GM12801 (cell line): ENCODE results near the gene ANKH.

Experiments used
- TF ChIP-seq, protein P1 (sequence below): IDR thresholded peaks from one replicate; pipeline ENCODE4 v1.5.1; 2011; ENCODE audit warnings: control low read depth; ENCODE audit not compliant: insufficient read length; ENCODE audit errors: extremely low read depth

Gene ANKH

DNA sequence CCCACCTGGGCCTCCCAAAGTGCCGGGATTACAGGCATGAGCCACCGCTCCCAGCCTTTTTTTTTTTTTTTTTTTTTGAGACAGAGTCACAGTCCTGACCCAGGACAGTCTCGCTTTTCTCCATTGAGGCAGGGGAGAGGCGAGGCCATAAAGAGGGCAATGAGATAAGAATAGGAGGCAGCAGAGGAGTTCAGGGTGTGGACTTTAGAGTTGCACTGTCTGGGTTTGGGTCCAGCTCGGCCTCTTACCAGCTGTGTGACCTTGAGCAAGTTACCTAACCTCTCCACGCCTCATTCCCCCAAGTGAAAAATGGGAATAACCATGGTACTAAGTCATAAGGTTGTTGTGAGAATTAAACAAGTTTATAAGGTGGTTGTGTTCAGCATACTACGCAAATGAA lies 24.6 kb upstream of the ANKH start:
- TF ChIP-seq, protein P1, sequence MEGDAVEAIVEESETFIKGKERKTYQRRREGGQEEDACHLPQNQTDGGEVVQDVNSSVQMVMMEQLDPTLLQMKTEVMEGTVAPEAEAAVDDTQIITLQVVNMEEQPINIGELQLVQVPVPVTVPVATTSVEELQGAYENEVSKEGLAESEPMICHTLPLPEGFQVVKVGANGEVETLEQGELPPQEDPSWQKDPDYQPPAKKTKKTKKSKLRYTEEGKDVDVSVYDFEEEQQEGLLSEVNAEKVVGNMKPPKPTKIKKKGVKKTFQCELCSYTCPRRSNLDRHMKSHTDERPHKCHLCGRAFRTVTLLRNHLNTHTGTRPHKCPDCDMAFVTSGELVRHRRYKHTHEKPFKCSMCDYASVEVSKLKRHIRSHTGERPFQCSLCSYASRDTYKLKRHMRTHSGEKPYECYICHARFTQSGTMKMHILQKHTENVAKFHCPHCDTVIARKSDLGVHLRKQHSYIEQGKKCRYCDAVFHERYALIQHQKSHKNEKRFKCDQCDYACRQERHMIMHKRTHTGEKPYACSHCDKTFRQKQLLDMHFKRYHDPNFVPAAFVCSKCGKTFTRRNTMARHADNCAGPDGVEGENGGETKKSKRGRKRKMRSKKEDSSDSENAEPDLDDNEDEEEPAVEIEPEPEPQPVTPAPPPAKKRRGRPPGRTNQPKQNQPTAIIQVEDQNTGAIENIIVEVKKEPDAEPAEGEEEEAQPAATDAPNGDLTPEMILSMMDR: no peak

- TF ChIP-seq, protein P1: no peak
These were observed 23.7 kb upstream of the ANKH start for GRCh38 chr5:14895301-14895700.

- TF ChIP-seq, protein P1: no peak
These were observed 23.2 kb upstream of the ANKH start for GRCh38 chr5:14894748-14895147.

GRCh38 chr5:14893381-14893780 lies 21.8 kb upstream of the ANKH start:
- TF ChIP-seq, protein P1: no peak

- TF ChIP-seq, protein P1: no peak
These were observed 19.3 kb upstream of the ANKH start for GRCh38 chr5:14890846-14891245.

GRCh38 chr5:14884062-14884612 lies 12.6 kb upstream of the ANKH start:
- TF ChIP-seq, protein P1: no peak

- TF ChIP-seq, protein P1: no peak
These were observed 11.3 kb upstream of the ANKH start for GRCh38 chr5:14882658-14883580.
